GM12872 (cell line): Measurements from ENCODE around the gene GPR75.

Source experiments
- CTCF ChIP-seq: IDR thresholded peaks from 3 replicates; pipeline ENCODE4 v1.5.1; 2011; ENCODE audit warnings: low read depth, mild to moderate bottlenecking, low read length, moderate library complexity; ENCODE audit not compliant: insufficient read depth

The GPR75 gene

GRCh38 chr2:53852532-53852931 lies 7.2 kb downstream of the GPR75 start:
- no peak for TF ChIP-seq CTCF

GRCh38 chr2:53848062-53848461 lies 11.7 kb downstream of the GPR75 start:
- no peak for TF ChIP-seq CTCF

GRCh38 chr2:53843595-53843994 lies 16.2 kb downstream of the GPR75 start:
- no peak for TF ChIP-seq CTCF

- no peak for TF ChIP-seq CTCF
Measured at GRCh38 chr2:53842891-53843290, 16.9 kb downstream of the GPR75 start.

GRCh38 chr2:53840580-53840979 lies 19.2 kb downstream of the GPR75 start:
- TF ChIP-seq CTCF: no peak

- TF ChIP-seq CTCF: no peak
Measured at GRCh38 chr2:53829273-53829979, 30.3 kb downstream of the GPR75 start.

GRCh38 chr2:53828331-53828730 lies 31.4 kb downstream of the GPR75 start:
- TF ChIP-seq CTCF: no peak
